ENCODE measurements around the gene ANXA4.
A peak's percentile ranks its signal among the peaks of the same experiment; 100 is the strongest.
"Not testable (repeated sequence)": the region's sequence is repeated elsewhere in the genome, so short reads cannot be mapped to it uniquely, and the experiment has no call there.

The ANXA4 gene

DNA sequence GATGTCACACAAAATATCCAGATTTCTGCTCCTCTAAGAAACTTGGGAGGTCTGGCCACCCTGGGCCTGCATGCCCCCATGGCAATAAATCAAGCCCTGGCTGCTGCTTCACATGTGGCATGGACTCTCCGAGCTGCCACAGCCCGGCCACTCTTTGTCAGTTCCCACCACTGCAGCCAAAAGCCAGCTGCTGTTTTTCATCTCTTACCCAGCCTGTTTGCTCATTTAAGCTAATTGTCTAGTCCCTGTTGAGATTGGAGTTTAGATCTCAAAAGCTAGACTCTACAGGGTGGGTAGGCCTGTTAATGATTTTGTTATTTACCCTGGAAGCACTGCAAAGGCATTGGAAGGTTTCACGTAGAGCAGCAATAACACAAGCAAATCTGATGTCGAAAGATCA lies 20.9 kb upstream of the ANXA4 start:
- no peak for DNase-seq

DNA sequence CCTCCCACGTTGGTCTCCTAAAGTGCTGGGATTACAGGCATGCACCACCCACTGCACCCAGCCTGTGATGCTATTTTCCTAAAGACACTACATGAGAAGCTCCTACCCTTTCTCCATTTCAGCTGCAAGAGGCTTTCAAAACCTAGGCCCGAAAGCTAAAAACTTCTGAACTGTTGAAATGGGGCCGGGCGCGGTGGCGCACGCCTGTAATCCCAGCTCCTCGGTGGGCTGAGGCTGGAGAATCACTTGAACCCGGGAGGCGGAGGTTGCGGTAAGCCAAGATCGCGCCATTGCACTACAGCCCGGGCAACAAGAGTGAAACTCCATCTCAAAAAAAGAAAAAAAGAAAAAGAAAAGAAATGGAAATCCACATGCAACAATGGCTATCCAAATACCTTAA lies 18.1 kb upstream of the ANXA4 start:
- no peak for DNase-seq

DNA sequence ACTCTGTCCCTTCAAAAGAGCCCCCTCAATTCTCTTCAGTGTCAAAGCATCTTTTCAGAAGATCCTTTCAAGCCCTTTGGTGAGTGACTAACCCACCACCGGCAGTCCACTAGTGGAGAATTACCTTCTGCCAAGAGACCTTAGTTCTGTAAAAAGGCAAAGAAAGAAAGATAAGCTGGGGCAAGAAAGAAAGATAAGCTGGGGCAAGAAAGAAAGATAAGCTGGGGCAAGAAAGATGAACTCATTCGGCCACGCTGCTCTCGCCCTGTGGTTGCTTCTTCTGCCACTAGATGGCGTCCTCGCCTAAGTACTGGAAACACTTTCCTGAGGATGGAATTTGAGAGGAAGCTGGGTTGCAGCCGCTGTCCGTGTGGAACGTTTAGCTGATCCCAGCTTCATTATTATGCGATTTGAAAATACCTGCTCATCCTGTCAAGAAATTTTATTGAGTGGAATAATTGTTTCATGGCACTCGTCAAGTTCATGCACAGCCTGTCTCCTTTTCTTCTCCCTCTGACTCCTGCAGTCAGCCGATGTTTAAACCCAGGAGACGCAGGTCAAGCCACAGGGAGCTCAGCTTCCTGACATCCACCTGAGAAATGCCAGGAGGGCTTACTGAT lies 17.3 kb upstream of the ANXA4 start:
- peak; percentile 85 for DNase-seq

DNA sequence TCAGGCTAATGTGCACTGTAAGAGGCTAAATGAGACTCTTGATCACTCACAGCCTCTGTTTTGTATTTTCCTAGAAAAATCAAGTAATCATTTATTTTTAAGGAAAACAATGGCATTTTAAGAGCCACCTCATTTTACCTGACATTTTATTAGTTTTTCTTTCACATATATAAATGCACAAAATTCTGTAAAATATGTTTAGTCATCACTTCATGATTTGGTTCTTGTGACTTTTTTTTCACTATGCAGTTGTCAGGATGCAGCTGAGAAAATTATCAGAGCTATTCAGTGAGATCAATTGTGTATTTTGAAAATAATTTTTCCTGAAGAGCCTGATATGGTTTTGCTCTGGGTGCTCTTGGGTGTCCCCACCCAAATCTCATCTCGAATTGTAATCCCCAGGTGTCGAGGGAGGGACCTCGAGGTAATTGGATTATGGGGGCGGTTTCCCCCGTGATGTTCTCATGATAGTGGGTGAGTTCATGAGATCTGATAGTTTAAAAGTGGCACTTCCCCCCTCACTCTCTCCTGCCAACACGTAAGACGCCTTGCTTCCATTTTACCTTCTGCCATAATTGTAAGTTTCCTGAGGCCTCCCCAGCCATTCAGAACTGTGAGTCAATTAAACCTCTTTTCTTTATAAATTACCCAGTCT lies 16.1 kb upstream of the ANXA4 start:
- DNase-seq, result no peak

DNA sequence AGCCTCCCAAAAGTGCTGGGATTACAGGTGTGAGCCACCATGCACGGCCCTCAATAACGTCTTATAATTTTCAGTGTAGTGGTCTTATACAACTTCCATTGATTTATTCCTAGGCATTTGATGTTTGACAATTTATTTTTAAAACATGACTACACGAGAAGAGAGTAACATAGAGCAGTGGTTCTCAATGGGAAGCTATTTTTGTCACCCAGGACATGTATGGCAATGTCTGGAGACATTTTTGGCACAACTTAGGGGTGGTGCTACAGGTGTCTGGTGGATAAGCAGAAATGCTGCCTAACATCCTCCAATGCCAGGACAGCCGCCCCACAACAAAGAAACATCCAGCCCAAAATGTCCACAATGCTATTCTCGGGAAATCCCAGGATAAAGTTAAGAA lies 12.7 kb upstream of the ANXA4 start:
- DNase-seq, result no peak

DNA sequence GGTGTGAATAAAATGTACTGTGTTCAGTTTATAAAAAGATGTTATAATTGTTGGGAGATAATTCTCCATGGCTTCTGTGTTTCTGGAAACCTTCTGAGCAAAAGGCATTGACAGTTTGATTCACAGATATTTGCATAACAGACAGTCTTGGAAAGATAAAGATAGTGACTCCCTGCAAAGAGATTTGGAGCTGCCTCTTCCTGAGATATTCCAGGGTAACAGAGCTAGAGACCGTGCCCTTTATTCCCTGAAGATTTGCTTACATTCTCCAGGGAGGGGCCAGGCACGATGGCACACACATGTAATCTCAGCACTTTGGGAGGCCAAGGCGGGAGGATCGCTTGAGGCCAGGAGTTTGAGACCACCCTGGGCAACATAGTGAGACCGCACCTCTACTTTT lies 12.2 kb upstream of the ANXA4 start:
- no peak for DNase-seq

DNA sequence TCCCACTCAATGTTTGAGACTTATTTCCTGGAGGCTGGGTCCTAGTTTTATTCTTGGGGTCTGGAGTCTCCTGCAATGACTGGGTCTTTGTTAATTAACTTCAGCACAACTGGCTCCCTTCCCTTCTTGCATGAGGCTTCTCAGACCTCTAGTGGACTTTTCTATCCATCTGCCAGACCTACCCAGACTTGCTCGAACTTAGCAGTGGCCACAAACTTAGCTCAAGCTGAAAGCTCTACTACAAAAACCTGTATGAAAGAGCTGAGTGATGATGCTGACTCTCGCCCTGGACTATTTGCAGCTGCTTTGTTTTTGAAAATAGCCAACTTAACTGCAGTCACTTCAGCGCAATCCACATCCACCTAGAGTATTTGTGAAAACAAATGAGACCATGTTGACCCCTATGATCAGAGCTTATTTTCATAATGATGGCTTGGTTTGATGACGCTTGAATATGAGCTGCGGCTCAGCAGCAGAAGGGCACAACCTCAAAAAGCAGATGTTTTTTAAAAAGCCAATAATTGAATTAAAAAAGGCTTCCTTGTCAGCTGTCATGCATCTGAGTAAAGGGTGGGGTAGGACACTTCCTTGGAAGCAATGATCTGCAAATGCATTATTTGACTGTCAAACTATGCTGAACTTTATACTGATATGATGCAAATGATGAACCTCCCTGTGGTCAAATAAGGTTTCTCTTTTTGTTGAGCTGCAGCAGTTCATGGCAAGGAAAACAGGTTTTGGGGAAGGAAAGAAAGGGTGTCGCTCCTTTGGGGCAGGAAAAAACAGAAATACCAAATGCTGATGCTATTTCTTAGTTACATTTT lies 10.6 kb upstream of the ANXA4 start:
- DNase-seq, result no peak

DNA sequence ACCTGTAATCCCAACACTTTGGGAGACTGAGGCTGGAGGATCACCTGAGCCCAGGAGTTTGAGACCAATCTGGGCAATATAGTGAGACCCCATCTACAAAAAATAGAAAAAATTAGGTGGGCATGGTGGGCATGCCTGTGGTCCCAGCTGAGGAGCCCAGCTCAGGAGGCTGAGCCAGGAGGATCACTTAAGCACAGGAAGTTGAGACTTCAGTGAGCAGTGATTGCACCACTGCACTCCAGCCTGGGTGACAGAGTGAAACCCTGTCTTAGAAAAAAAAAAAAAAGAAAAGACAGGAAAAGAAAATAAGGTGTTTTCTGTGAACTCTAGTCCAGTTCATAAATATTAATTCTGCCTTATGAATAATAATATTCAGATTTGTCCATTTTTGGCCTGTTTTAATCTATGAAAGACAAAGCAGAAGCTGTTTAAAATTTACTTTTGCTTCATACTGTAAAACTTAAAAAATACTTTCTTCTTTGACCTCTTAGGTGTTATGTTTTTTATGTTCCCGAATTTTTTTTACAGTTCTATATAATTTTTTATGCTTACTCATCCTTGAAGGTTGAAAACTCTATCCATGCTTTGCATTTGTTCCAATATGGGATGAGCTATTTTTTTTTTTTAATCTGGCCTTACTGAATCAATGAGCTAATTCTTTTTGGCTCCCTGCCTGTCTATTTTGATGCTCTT lies 8.4 kb upstream of the ANXA4 start:
- peak; percentile 60 for DNase-seq

DNA sequence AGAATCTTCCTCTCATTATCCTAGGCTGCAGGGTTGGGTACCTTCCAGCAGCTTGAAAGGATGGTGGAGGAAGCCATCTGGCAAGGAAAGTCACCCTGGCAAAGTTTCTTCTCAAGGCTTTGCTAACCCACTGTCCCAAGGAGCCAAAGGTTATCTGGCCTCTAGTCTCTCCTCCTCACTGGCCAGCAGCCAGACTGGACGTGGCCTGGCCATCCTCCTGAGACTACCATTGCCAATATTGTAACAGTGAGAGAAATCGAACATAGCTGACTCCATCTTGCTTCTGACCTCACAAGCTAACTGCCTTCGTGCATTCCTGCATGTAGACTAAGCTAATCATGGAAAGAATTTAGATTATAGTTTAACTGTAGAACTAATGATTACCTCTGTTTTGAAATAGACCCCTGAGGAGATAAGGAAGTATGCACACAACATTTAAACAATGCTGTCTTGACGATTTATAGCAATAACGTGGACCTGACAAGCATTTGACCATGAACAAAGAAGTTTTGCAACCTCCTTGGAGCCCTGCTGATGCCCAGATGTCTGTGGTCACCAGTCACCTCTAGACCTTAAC lies 7.8 kb upstream of the ANXA4 start:
- no peak for DNase-seq

DNA sequence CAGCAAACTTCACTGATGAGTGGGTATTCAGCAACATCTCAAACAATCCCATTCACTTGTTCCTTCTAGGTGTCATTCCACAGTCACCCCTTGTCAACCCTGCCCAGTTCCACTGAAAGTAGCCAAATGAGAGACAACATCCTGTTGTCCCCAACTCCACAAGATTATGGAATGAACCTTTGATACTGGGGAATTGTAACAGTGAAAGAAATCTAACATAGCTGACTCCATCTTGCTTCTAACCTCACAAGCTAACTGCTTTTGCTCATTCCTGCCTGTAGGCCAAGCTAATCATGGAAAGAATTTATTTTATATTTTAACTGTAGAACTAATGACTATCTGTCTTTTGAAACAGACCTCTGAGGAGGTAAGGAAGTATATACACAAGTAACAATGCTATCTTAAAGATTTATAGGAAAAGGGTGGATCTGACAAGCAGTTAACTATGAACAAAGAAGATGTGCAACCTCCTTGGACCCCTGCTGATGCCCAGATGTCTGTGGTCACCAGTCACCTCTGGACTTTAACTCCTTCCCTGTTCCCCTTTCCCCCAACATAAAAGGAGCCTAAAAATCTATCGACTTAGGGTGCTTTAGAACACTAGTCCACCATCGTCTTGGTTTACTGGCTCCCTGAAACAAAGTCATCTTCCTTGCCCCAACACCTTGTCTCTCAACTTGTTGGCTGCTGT lies 6.9 kb upstream of the ANXA4 start:
- no peak for DNase-seq

DNA sequence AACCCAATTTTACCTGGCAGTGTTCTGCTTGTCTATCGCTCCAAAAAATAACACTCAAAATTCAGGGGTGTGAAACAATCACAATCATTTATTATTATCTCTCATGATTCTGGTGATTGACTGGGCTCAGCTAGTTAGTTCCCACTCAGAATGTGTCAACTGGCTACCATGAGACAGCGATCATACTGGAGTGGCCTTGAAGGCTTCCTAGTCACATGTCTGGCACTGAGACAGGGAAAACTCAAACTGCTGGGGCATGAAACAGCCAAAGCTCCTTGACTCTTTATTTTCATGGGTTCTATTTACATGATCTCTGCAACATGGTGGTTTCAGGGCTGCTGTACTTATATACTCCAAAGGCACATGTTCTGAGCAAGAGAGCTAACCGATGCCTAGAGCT lies 6.2 kb upstream of the ANXA4 start:
- DNase-seq, result no peak

DNA sequence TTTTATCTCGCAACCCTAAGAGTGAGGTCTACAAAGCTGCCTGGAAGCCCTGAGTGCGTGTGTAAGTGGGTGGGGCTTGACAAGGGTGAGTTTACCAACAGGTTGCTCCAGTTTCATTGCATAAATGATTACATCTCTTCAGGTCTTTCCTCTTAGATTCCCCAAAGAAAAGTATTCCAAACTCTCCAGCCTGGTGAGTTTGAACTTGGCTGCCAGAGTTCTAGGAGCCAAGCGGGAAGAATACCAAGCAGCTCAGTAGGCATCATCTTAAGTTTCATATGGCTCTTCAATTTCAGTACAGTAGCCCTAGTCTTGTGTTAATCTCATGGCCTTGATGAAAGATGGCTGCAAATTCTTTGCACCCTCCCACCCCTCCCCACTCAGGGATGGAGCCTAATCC lies 3.8 kb upstream of the ANXA4 start:
- DNase-seq, result not testable (repeated sequence)

DNA sequence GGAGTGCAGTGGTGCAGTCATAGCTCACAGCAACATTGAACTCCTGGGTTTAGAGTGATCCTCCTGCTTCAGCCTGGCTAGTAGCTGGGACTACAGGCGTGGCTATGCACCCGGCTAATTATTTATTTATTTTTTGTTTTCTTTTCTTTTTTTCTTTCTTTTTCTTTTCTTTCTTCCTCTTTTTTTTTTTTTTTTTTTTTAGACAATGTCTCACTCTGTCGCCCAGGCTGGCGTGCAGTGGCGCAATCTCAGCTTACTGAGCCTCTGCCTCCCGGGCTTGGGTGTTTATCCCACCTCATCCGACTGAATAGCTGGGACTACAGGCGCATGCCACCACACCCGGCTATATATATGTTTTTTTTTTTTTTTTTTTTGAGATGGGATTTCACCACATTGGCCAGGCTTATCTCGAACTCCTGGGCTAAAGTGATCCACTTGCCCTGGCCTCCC lies 1.4 kb upstream of the ANXA4 start:
- DNase-seq, result no peak

DNA sequence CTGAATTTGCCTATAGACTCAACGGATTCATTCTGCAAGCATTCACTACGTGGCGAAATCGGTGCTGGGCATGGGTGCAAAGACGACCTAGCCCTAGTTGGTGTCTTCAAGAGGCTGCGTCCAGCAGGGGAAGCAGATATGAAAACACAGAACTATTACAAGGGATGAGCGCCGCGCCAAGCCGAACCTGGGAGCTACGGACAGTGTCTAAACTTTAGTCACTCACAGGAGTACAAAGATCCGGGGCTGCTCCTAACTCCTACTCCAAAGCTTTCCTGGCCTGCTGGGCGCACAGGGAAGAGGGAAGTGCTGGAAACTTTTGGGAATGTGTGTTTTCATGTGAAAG lies 732 bp upstream of the ANXA4 start:
- no peak for DNase-seq

DNA sequence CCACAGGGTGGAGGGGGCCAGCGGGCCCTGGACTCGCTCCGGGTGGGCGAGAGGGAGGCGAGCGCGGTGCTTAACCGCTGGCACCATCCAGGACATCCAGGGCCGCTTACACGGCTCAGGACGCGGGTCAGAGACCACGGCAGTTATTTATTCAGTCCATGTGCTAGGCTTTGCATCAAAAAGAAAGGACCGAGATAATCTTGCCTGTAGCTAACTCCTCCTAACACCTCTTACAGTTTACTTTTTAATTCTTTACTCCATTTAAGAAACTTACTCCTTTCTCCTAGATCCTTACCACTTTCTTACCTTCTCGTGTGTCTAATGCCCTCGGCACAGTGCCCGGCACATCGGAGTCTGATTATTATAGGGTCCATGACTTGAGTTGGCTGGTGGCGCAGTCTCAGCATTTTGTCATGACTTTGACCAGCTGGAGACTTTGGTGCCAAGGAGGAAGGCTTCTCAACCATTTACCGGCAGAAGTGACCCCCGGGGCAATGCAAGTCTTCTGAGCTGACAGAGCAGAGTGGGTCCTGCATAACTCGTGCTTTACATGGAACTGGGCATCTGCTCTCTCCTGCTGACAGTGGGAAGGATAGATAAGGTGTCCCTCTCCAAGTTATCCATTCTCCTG lies 503 bp downstream of the ANXA4 start:
- DNase-seq, result no peak

DNA sequence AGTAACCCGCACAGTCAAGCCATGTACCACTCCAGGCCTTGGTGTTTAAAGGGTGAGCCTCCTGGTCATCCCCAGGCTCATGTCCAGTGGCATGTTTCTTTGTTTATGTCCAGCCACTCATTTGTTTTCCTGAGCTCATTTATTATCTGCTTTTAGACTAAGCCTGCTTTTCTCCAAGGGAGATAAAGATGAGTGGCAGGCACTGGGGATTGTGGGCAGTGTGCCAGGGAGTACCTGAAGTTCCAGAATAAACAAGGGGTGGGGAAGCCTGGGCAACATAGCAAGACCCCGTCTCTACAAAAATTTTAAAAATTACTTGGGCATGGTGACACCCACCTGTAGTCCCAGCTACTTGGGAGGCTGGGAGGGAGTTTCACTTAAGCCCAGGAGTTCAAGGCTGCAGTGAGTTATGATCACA lies 1.9 kb downstream of the ANXA4 start:
- no peak for DNase-seq

DNA sequence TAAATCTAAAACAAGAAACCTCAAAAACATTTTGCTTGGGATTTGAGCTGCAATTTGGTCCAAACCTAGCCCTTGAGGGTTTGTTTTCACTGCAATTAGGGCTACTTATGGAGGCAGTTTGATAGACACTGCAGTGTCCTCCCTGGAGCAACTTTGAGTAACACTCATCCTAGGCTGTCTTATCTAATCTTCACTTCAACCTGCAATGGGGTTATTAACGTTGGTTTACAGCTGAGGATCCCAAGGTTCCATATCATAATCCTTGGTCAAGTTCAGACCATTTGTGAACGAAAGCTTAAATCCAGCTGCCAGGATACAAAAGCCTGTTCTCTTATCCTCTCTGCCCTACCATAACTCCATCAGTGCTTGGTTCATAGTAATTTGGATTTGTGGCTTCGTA lies 2.5 kb downstream of the ANXA4 start:
- no peak for DNase-seq

DNA sequence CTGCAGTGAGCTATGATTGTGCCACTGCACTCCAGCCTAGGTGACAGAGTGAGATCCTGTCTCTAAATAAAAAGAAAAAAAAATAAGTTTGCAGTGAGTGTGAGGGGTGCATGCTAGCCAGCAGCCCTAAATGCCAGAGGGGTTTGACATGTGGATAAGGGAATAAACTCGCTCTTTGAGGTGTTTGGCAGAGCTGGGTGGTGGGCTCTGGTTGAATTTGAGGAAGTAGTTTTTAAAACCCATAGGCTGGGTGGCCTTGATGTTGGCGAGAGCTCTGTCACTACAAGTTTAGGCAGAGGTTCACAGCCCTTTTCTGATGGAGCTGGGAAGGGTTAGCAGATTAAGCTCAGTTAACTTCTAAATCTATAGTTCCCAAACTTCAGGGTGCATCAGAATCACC lies 3.1 kb downstream of the ANXA4 start:
- DNase-seq, result no peak

DNA sequence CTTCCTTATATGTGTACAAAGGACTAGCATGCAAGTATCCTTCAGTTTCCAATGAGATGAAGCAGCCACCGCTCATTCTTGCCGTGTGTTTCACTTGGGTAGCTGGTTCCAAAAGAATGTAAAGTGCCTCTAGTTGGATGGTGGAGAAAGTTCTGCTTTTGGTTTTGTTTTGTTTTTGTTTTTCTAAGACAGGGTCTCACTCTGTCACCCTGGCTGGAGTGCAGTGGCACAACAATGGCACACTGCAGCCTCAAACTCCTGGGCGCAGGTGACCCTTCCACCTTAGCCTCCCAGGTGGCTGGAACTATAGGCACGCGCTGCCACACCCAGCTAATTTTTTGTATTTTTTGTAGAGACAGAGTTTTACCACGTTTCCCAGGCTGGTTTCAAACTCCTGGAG lies 8.3 kb downstream of the ANXA4 start:
- no peak for DNase-seq

DNA sequence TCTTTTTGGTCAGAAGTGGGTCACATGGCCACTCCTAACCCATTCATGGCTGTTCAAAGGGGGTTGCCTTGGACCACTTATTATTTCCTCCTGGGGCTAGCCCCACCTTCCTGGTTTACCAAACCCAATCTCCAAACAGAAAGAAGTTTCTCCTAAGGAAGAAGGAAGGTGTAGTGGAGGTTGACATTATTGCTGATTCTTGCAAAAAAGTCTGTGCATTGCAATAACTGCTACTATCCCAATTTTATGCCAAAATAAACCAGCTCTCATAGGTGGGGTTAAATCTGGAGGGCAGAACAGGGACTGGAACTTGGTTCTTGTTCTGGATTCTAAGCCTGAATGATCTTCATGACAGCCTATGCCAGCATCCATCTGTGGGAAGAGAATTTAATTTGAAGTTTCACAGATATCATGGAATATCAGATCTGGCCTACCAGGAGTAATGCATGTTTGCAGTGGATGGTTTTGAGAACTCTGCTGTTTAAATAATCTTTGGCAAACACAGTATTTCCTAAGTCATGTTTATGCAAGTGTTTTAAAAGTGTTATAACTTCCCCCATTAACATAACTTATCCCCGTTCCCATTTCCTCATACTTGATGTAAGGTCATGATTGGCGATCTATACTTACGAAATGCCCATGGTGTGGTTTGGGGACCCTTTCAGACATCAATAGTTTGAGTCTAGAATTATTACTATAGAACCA lies 11.9 kb downstream of the ANXA4 start:
- no peak for DNase-seq

DNA sequence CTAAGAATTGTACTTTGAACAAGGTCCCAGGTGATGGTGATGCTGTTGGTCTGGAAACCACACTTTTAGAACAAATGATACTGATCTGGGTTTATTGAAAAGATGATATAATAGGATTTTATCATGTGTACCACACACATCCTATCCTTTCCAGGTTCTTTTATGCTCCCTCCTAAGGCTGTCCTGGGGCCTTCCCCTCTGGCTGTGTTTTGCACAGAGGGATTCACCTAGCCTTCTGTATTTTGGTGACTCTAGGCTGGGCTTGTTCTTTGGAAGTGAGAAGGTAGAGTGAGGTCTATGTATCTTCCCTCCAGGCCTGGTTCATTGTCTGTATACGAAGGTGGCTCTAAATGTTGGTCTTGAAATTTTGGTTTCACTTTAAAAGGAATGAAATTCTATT lies 12.7 kb downstream of the ANXA4 start:
- no peak for DNase-seq

Measured in NCI-H1694 (cell line).